Measurements from ENCODE around the gene RMI1.

The RMI1 gene

GRCh38 chr9:83962165-83962564, 18.4 kb upstream of the RMI1 start:
- H2BK12ac ChIP-seq (ENCODE audit: low read length in 2 of 2), result no peak overlapping the region
- H4K91ac ChIP-seq (ENCODE audit: low read length), result no peak overlapping the region
- no peak overlapping the region for H3K18ac ChIP-seq (ENCODE audit: low read depth in 1 of 2, low read length in 2 of 2)
- no peak overlapping the region for H4K8ac ChIP-seq (ENCODE audit: low read length)
- peaks cover 5 to 12% of the 10 kb centered on the region in 2 experiments for H3K36me3 ChIP-seq (ENCODE audit: control insufficient read depth in 1 of 2, insufficient read depth in 2 of 2, low read depth in 1 of 2, low read length in 2 of 2)
- no peak overlapping the region for H2BK5ac ChIP-seq (ENCODE audit: low read depth, low read length, poor library complexity, severe bottlenecking)
- H2BK15ac ChIP-seq (ENCODE audit: low read depth, poor library complexity, severe bottlenecking), result no peak overlapping the region
- no peak overlapping the region for H2BK120ac ChIP-seq (ENCODE audit: low read depth, low read length)
- H3K4me3 ChIP-seq (ENCODE audit: insufficient read depth in 1 of 2, low read depth in 1 of 2, low read length in 2 of 2), result no peak overlapping the region
- no peak overlapping the region for H3K27ac ChIP-seq (ENCODE audit: low read length, poor library complexity, severe bottlenecking)
- H3K27me3 ChIP-seq (ENCODE audit: control insufficient read depth in 1 of 2, insufficient read depth in 1 of 2, low read length in 2 of 2), result no peaks in the 10 kb centered on the region
- no peak overlapping the region for H2AFZ ChIP-seq (ENCODE audit: low read depth, low read length)
- 79% methylated on average over 3 of the region's 3 CpGs for WGBS
- H2AK5ac ChIP-seq (ENCODE audit: low read length, severe bottlenecking), result no peak overlapping the region
- H3K4me1 ChIP-seq (ENCODE audit: control insufficient read depth, insufficient read depth, low read depth, low read length), result peaks cover 3% of the 10 kb centered on the region
- no peak overlapping the region for H3K14ac ChIP-seq (ENCODE audit: low read length in 2 of 2)
- H3K4ac ChIP-seq (ENCODE audit: low read depth in 1 of 2, low read length in 2 of 2), result no peak overlapping the region
- no peaks in the 10 kb centered on the region for H3K9me3 ChIP-seq (ENCODE audit: control insufficient read depth, low read length)
- H3K23ac ChIP-seq (ENCODE audit: low read length in 2 of 2), result no peak overlapping the region
- H3K4me2 ChIP-seq (ENCODE audit: low read length, poor library complexity, severe bottlenecking), result no peak overlapping the region
- DNase-seq, result no peak
- H3K9ac ChIP-seq (ENCODE audit: low read length), result no peak overlapping the region
- H3K79me1 ChIP-seq (replicated peaks; ENCODE audit: low read length, poor library complexity, severe bottlenecking), result no peaks in the 10 kb centered on the region

- 71% methylated on average over 1 of the region's 2 CpGs for WGBS
- H2BK120ac ChIP-seq (ENCODE audit: low read depth, low read length), result no peak overlapping the region
- H2AFZ ChIP-seq (ENCODE audit: low read depth, low read length), result no peak overlapping the region
Observed at GRCh38 chr9:83964973-83965349, 15.6 kb upstream of the RMI1 start.

GRCh38 chr9:83965350-83966208, 15.0 kb upstream of the RMI1 start:
- H4K91ac ChIP-seq (ENCODE audit: low read length), result no peak overlapping the region

More at GRCh38 chr9:83964973-83965349, 15.6 kb upstream of the RMI1 start:
- H2BK5ac ChIP-seq (ENCODE audit: low read depth, low read length, poor library complexity, severe bottlenecking), result no peak overlapping the region
- H3K18ac ChIP-seq (ENCODE audit: low read depth in 1 of 2, low read length in 2 of 2), result no peak overlapping the region
- H3K4ac ChIP-seq (ENCODE audit: low read depth in 1 of 2, low read length in 2 of 2), result no peak overlapping the region
- H2AK5ac ChIP-seq (ENCODE audit: low read length, severe bottlenecking), result no peak overlapping the region
- peak; percentile 31 for DNase-seq
- no peak overlapping the region for H3K14ac ChIP-seq (ENCODE audit: low read length in 2 of 2)
- no peak overlapping the region for H3K4me3 ChIP-seq (ENCODE audit: insufficient read depth in 1 of 2, low read depth in 1 of 2, low read length in 2 of 2)
- no peak overlapping the region for H3K23ac ChIP-seq (ENCODE audit: low read length in 2 of 2)
- H3K27me3 ChIP-seq (ENCODE audit: control insufficient read depth in 1 of 2, insufficient read depth in 1 of 2, low read length in 2 of 2), result no peaks in the 10 kb centered on the region
- H3K36me3 ChIP-seq (ENCODE audit: control insufficient read depth in 1 of 2, insufficient read depth in 2 of 2, low read depth in 1 of 2, low read length in 2 of 2), result peaks cover 5 to 39% of the 10 kb centered on the region in 2 experiments
- H3K4me2 ChIP-seq (ENCODE audit: low read length, poor library complexity, severe bottlenecking), result no peak overlapping the region
- H3K79me1 ChIP-seq (replicated peaks; ENCODE audit: low read length, poor library complexity, severe bottlenecking), result no peaks in the 10 kb centered on the region
- no peaks in the 10 kb centered on the region for H3K4me1 ChIP-seq (ENCODE audit: control insufficient read depth, insufficient read depth, low read depth, low read length)
- peak overlapping the region; percentile 66 for H3K9ac ChIP-seq (ENCODE audit: low read length)
- no peak overlapping the region for H3K27ac ChIP-seq (ENCODE audit: low read length, poor library complexity, severe bottlenecking)
- no peak overlapping the region for H4K8ac ChIP-seq (ENCODE audit: low read length)
- no peaks in the 10 kb centered on the region for H3K9me3 ChIP-seq (ENCODE audit: control insufficient read depth, low read length)
- no peak overlapping the region for H2BK15ac ChIP-seq (ENCODE audit: low read depth, poor library complexity, severe bottlenecking)
- H4K91ac ChIP-seq (ENCODE audit: low read length), result no peak overlapping the region
- no peak overlapping the region for H2BK12ac ChIP-seq (ENCODE audit: low read length in 2 of 2)

GRCh38 chr9:83966209-83966582, 14.4 kb upstream of the RMI1 start:
- Histone ChIP-seq H4K8ac (ENCODE audit: low read length) (no peak overlapping the region), H3K9ac (ENCODE audit: low read length) (no peak overlapping the region), H3K23ac (ENCODE audit: low read length in 2 of 2) (no peak overlapping the region), H3K4ac (ENCODE audit: low read depth in 1 of 2, low read length in 2 of 2) (no peak overlapping the region), H2AK5ac (ENCODE audit: low read length, severe bottlenecking) (no peak overlapping the region), H2BK120ac (ENCODE audit: low read depth, low read length) (no peak overlapping the region), H3K4me3 (ENCODE audit: insufficient read depth in 1 of 2, low read depth in 1 of 2, low read length in 2 of 2) (no peak overlapping the region), H3K9me3 (ENCODE audit: control insufficient read depth, low read length) (no peaks in the 10 kb centered on the region), H2AFZ (ENCODE audit: low read depth, low read length) (no peak overlapping the region), H3K4me1 (ENCODE audit: control insufficient read depth, insufficient read depth, low read depth, low read length) (no peaks in the 10 kb centered on the region), H2BK12ac (ENCODE audit: low read length in 2 of 2) (no peak overlapping the region), H3K18ac (ENCODE audit: low read depth in 1 of 2, low read length in 2 of 2) (no peak overlapping the region), H3K36me3 (ENCODE audit: control insufficient read depth in 1 of 2, insufficient read depth in 2 of 2, low read depth in 1 of 2, low read length in 2 of 2) (peaks cover 5 to 52% of the 10 kb centered on the region in 2 experiments), H3K14ac (ENCODE audit: low read length in 2 of 2) (no peak overlapping the region), H2BK15ac (ENCODE audit: low read depth, poor library complexity, severe bottlenecking) (no peak overlapping the region), H3K4me2 (ENCODE audit: low read length, poor library complexity, severe bottlenecking) (no peak overlapping the region), H4K91ac (ENCODE audit: low read length) (no peak overlapping the region), H2BK5ac (ENCODE audit: low read depth, low read length, poor library complexity, severe bottlenecking) (no peak overlapping the region), H3K79me1 (replicated peaks; ENCODE audit: low read length, poor library complexity, severe bottlenecking) (no peaks in the 10 kb centered on the region), H3K27ac (ENCODE audit: low read length, poor library complexity, severe bottlenecking) (no peak overlapping the region), H3K27me3 (ENCODE audit: control insufficient read depth in 1 of 2, insufficient read depth in 1 of 2, low read length in 2 of 2) (no peaks in the 10 kb centered on the region)
- no peak for DNase-seq
- WGBS, result 96% methylated on average over 8 of the region's 8 CpGs

More at GRCh38 chr9:83965350-83966208, 15.0 kb upstream of the RMI1 start:
- no peak overlapping the region for H3K14ac ChIP-seq (ENCODE audit: low read length in 2 of 2)
- DNase-seq, result peak; percentile 36
- H3K4me3 ChIP-seq (ENCODE audit: insufficient read depth in 1 of 2, low read depth in 1 of 2, low read length in 2 of 2), result no peak overlapping the region
- H3K4ac ChIP-seq (ENCODE audit: low read depth in 1 of 2, low read length in 2 of 2), result no peak overlapping the region
- WGBS, result 83% methylated on average over 11 of the region's 11 CpGs
- H4K8ac ChIP-seq (ENCODE audit: low read length), result no peak overlapping the region
- H3K4me2 ChIP-seq (ENCODE audit: low read length, poor library complexity, severe bottlenecking), result no peak overlapping the region
- no peak overlapping the region for H2BK12ac ChIP-seq (ENCODE audit: low read length in 2 of 2)
- no peak overlapping the region for H3K23ac ChIP-seq (ENCODE audit: low read length in 2 of 2)
- no peak overlapping the region for H2AK5ac ChIP-seq (ENCODE audit: low read length, severe bottlenecking)
- H2BK15ac ChIP-seq (ENCODE audit: low read depth, poor library complexity, severe bottlenecking), result no peak overlapping the region
- no peaks in the 10 kb centered on the region for H3K4me1 ChIP-seq (ENCODE audit: control insufficient read depth, insufficient read depth, low read depth, low read length)
- no peak overlapping the region for H3K18ac ChIP-seq (ENCODE audit: low read depth in 1 of 2, low read length in 2 of 2)
- no peak overlapping the region for H2BK120ac ChIP-seq (ENCODE audit: low read depth, low read length)
- H3K9me3 ChIP-seq (ENCODE audit: control insufficient read depth, low read length), result no peaks in the 10 kb centered on the region
- H3K9ac ChIP-seq (ENCODE audit: low read length), result peak overlapping the region; percentile 66
- peaks cover 5 to 46% of the 10 kb centered on the region in 2 experiments for H3K36me3 ChIP-seq (ENCODE audit: control insufficient read depth in 1 of 2, insufficient read depth in 2 of 2, low read depth in 1 of 2, low read length in 2 of 2)
- H2AFZ ChIP-seq (ENCODE audit: low read depth, low read length), result no peak overlapping the region
- H2BK5ac ChIP-seq (ENCODE audit: low read depth, low read length, poor library complexity, severe bottlenecking), result no peak overlapping the region
- no peaks in the 10 kb centered on the region for H3K27me3 ChIP-seq (ENCODE audit: control insufficient read depth in 1 of 2, insufficient read depth in 1 of 2, low read length in 2 of 2)
- H3K79me1 ChIP-seq (replicated peaks; ENCODE audit: low read length, poor library complexity, severe bottlenecking), result no peaks in the 10 kb centered on the region
- H3K27ac ChIP-seq (ENCODE audit: low read length, poor library complexity, severe bottlenecking), result no peak overlapping the region
